ENCODE measurements around the gene CBR1. TPM values are rescaled to one million over a fixed set of nuclear protein-coding genes. Genes with fewer than 3 reads are reported as not detected.

Gene CBR1
- polyA plus RNA-seq: 48.0 and 56.2 TPM in 2 replicates

DNA sequence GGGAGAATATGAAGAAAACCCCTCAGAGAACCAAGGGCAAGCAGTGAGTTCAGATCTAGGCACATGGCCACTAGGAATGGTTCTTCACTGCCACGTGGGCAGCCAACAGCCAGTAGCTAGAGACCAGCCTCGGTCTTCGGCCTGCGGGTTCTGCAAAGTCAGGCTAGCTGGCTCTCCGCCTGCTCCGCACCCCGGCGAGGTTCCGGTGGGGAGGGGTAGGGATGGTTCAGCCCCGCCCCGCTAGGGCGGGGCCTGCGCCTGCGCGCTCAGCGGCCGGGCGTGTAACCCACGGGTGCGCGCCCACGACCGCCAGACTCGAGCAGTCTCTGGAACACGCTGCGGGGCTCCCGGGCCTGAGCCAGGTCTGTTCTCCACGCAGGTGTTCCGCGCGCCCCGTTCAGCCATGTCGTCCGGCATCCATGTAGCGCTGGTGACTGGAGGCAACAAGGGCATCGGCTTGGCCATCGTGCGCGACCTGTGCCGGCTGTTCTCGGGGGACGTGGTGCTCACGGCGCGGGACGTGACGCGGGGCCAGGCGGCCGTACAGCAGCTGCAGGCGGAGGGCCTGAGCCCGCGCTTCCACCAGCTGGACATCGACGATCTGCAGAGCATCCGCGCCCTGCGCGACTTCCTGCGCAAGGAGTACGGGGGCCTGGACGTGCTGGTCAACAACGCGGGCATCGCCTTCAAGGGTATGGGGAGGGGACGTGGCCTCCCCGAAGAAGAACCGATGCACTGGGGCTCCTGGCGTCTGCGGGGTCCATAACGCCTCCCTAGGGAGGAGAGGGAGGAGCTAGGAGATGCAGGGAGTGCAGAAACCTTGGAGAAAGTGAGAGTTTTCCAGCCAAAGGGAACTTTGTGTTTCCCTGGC lies at the start of gene CBR1:
Gene CBR1, plus strand, starts transcription at position 312 of the 871 bp plus-strand sequence. Its CDS starts 92 bp downstream, at position 404.

GRCh38 chr21:36060159-36060921 lies 9.5 kb upstream of the CBR1 start, which contains the start of gene SETD4:
TSS of gene SETD4 (minus strand) at chr21:36060526. CDS start at chr21:36058888, 1,638 bp downstream.

Other genes with a start within 250 kb of the CBR1 start
- 20.9 and 30.9 TPM in 2 replicates for gene SETD4, start 9.5 kb upstream of the CBR1 start, polyA plus RNA-seq
- 1.2 and 2.6 TPM in 2 replicates for gene CBR3, start 65.1 kb downstream of the CBR1 start, polyA plus RNA-seq
- 4.4 and 5.2 TPM in 2 replicates for gene DOP1B, start 86.8 kb downstream of the CBR1 start, polyA plus RNA-seq

Measured in Purkinje cell (primary cell).